HG03469 (cell line): ENCODE measurements around the gene FPGS.

Experiments used
- ATAC-seq: cut with Tn5 transposase; IDR thresholded peaks from one replicate; pipeline ENCODE4 v1.9.1; 2021; ENCODE audit warnings: mild to moderate bottlenecking, moderate library complexity, moderate number of reproducible peaks; ENCODE audit not compliant: unreplicated experiment

Gene FPGS

GRCh38 chr9:127810378-127811187, 7.9 kb downstream of the FPGS start:
- ATAC-seq = no peak

GRCh38 chr9:127812011-127812410, 9.3 kb downstream of the FPGS start:
- ATAC-seq = no peak

GRCh38 chr9:127812936-127813675, 10.4 kb downstream of the FPGS start:
- ATAC-seq = no peak

GRCh38 chr9:127813686-127814226, 11.1 kb downstream of the FPGS start:
- ATAC-seq = no peak

GRCh38 chr9:127814619-127815511, 12.2 kb downstream of the FPGS start:
- no peak for ATAC-seq

- ATAC-seq = no peak
These were observed 13.1 kb downstream of the FPGS start for GRCh38 chr9:127815512-127816361.

GRCh38 chr9:127816362-127816725, 13.7 kb downstream of the FPGS start:
- no peak for ATAC-seq

GRCh38 chr9:127816728-127817127, 14.0 kb downstream of the FPGS start:
- no peak for ATAC-seq

GRCh38 chr9:127817881-127818434, 15.3 kb downstream of the FPGS start:
- ATAC-seq = no peak

GRCh38 chr9:127818574-127818973, 15.9 kb downstream of the FPGS start:
- ATAC-seq = no peak

GRCh38 chr9:127822108-127822507, 19.4 kb downstream of the FPGS start:
- ATAC-seq = no peak

- ATAC-seq = no peak
These were observed 22.8 kb downstream of the FPGS start for GRCh38 chr9:127825319-127826051.

GRCh38 chr9:127826253-127826913, 23.7 kb downstream of the FPGS start:
- no peak for ATAC-seq

GRCh38 chr9:127828262-127829031, 25.8 kb downstream of the FPGS start:
- ATAC-seq = no peak

GRCh38 chr9:127829205-127829906, 26.7 kb downstream of the FPGS start:
- no peak for ATAC-seq

GRCh38 chr9:127832248-127832647, 29.6 kb downstream of the FPGS start:
- ATAC-seq = no peak

- ATAC-seq = no peak
These were observed 30.9 kb downstream of the FPGS start for GRCh38 chr9:127833555-127833954.
